ENCODE measurements around the gene LCE7A.

LCE7A gene

DNA sequence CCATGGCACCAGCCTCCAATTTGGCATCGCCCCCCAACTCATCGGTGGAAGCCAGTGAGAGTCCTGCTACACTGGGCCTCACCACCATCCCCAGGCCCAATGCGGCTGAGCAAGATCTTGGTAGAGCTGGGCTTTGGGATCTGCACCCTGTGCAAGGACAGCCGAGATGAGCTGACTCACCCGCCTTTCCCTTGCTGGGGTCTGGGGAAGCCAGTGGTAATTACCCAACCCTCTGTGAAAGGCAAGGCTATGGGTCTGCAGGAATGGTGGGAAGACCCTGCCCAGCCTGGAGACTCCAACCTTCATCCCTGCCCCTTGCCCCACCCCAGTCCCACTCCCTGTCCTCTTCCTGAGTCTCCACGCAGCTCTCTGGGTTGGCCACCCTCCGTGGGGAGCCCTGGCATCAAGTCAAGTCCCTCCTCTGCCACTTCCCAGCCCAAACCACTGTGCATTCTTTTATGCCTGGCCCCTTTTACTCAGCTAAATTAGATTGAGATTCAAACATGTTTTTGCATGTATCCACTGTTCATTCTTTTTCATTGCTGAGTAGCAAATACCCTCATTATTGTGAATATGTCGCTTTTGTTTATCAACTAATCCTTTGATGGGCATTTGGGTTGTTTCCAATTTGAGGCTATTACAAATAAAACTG, 27.1 kb downstream of the LCE7A start:
- WGBS (ENCODE audit: extremely low coverage, insufficient coverage, insufficient read length): no CpG with 5 or more reads among the region's 8 CpGs
- no peaks in the 10 kb centered on the region for H3K79me1 ChIP-seq (ENCODE audit: low read length)
- no peak overlapping the region for H2AK5ac ChIP-seq (ENCODE audit: low read length)
- no peak overlapping the region for H4K91ac ChIP-seq (ENCODE audit: low read depth, low read length)
- H3K14ac ChIP-seq (ENCODE audit: low read length): no peak overlapping the region
- no peak overlapping the region for H4K8ac ChIP-seq (ENCODE audit: low read depth, low read length)
- no peak overlapping the region for H3K18ac ChIP-seq (ENCODE audit: low read length)
- no peaks in the 10 kb centered on the region for H3K4me1 ChIP-seq (ENCODE audit: control insufficient read depth in 1 of 2, insufficient read depth in 2 of 2, low read length in 2 of 2)
- H3K23ac ChIP-seq (ENCODE audit: low read length): no peak overlapping the region
- H2AFZ ChIP-seq (ENCODE audit: insufficient read depth, low read length, poor library complexity): no peak overlapping the region
- H3K27ac ChIP-seq (ENCODE audit: low read depth, low read length): no peak overlapping the region
- no peak overlapping the region for H2BK12ac ChIP-seq (ENCODE audit: low read length)
- H3K9me3 ChIP-seq (ENCODE audit: insufficient read depth, low read depth, low read length): peaks cover 5% of the 10 kb centered on the region
- no peak overlapping the region for H3K4me2 ChIP-seq (ENCODE audit: low read length)
- H3K36me3 ChIP-seq (ENCODE audit: control insufficient read depth in 1 of 2, insufficient read depth in 2 of 2, low read length in 2 of 2): no peaks in the 10 kb centered on the region
- H2BK5ac ChIP-seq (ENCODE audit: low read depth, low read length, poor library complexity): no peak overlapping the region
- no peaks in the 10 kb centered on the region for H3K27me3 ChIP-seq (ENCODE audit: insufficient read depth, low read length)
- H2BK120ac ChIP-seq (ENCODE audit: insufficient read depth, low read length, poor library complexity): no peak overlapping the region
- no peak for DNase-seq
- H4K12ac ChIP-seq (ENCODE audit: low read depth, low read length): no peak overlapping the region
- no peak overlapping the region for H3K4me3 ChIP-seq (ENCODE audit: low read depth, low read length)
- H3K9ac ChIP-seq (ENCODE audit: low read length): no peak overlapping the region
- H3K79me2 ChIP-seq (ENCODE audit: control insufficient read depth, insufficient read depth, low read length, poor library complexity): no peaks in the 10 kb centered on the region
- no peak overlapping the region for H3K4ac ChIP-seq (ENCODE audit: low read depth, low read length)

- Histone ChIP-seq H3K27ac (ENCODE audit: low read depth, low read length) (no peak overlapping the region), H3K4me1 (ENCODE audit: control insufficient read depth in 1 of 2, insufficient read depth in 2 of 2, low read length in 2 of 2) (no peaks in the 10 kb centered on the region), H2BK120ac (ENCODE audit: insufficient read depth, low read length, poor library complexity) (no peak overlapping the region), H3K36me3 (ENCODE audit: control insufficient read depth in 1 of 2, insufficient read depth in 2 of 2, low read length in 2 of 2) (no peaks in the 10 kb centered on the region), H2BK12ac (ENCODE audit: low read length) (no peak overlapping the region), H3K14ac (ENCODE audit: low read length) (no peak overlapping the region), H3K4me3 (ENCODE audit: low read depth, low read length) (no peak overlapping the region), H3K9me3 (ENCODE audit: insufficient read depth, low read depth, low read length) (peaks cover 3% of the 10 kb centered on the region), H3K9ac (ENCODE audit: low read length) (no peak overlapping the region), H3K4me2 (ENCODE audit: low read length) (no peak overlapping the region), H2AK5ac (ENCODE audit: low read length) (no peak overlapping the region), H3K4ac (ENCODE audit: low read depth, low read length) (no peak overlapping the region), H3K79me2 (ENCODE audit: control insufficient read depth, insufficient read depth, low read length, poor library complexity) (no peaks in the 10 kb centered on the region), H2BK5ac (ENCODE audit: low read depth, low read length, poor library complexity) (no peak overlapping the region), H3K27me3 (ENCODE audit: insufficient read depth, low read length) (no peaks in the 10 kb centered on the region), H4K91ac (ENCODE audit: low read depth, low read length) (no peak overlapping the region), H3K18ac (ENCODE audit: low read length) (no peak overlapping the region), H4K8ac (ENCODE audit: low read depth, low read length) (no peak overlapping the region), H3K79me1 (ENCODE audit: low read length) (no peaks in the 10 kb centered on the region), H3K23ac (ENCODE audit: low read length) (no peak overlapping the region), H4K12ac (ENCODE audit: low read depth, low read length) (no peak overlapping the region), H2AFZ (ENCODE audit: insufficient read depth, low read length, poor library complexity) (no peak overlapping the region)
- DNase-seq: no peak
- WGBS (ENCODE audit: extremely low coverage, insufficient coverage, insufficient read length): no CpG with 5 or more reads among the region's 1 CpG
These were observed 28.3 kb downstream of the LCE7A start for GRCh38 chr1:152888126-152888525.

DNA sequence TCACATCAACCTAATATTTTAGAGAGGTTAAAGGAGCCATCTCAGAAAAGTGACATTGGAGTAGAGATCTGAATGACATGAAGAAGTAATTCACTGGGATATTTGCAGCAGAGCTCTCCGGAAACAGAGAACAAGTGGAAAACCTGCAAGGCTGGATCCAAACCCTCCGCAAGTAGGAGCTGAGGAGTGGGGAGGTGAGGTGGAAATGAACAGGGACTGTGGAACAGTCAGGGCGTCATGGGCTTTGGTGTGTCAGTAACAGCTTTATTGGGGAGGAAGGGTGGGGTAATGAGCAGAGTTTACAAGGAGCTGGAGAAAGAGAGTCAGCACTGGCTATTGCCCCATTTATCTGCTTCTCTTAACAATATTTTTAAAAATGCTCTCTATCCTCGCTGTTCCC, 39.2 kb downstream of the LCE7A start:
- Histone ChIP-seq H3K9ac (ENCODE audit: low read length) (no peak overlapping the region), H3K4me2 (ENCODE audit: low read length) (no peak overlapping the region), H2BK5ac (ENCODE audit: low read depth, low read length, poor library complexity) (no peak overlapping the region), H3K4ac (ENCODE audit: low read depth, low read length) (no peak overlapping the region), H3K27ac (ENCODE audit: low read depth, low read length) (no peak overlapping the region), H3K36me3 (ENCODE audit: control insufficient read depth in 1 of 2, insufficient read depth in 2 of 2, low read length in 2 of 2) (no peaks in the 10 kb centered on the region), H3K9me3 (ENCODE audit: insufficient read depth, low read depth, low read length) (peaks cover 3% of the 10 kb centered on the region), H3K23ac (ENCODE audit: low read length) (no peak overlapping the region), H4K12ac (ENCODE audit: low read depth, low read length) (no peak overlapping the region), H4K91ac (ENCODE audit: low read depth, low read length) (no peak overlapping the region), H3K14ac (ENCODE audit: low read length) (no peak overlapping the region), H2AFZ (ENCODE audit: insufficient read depth, low read length, poor library complexity) (no peak overlapping the region), H3K27me3 (ENCODE audit: insufficient read depth, low read length) (no peaks in the 10 kb centered on the region), H3K4me1 (ENCODE audit: control insufficient read depth in 1 of 2, insufficient read depth in 2 of 2, low read length in 2 of 2) (no peaks in the 10 kb centered on the region), H2BK120ac (ENCODE audit: insufficient read depth, low read length, poor library complexity) (no peak overlapping the region), H2AK5ac (ENCODE audit: low read length) (no peak overlapping the region), H3K4me3 (ENCODE audit: low read depth, low read length) (no peak overlapping the region), H3K79me2 (ENCODE audit: control insufficient read depth, insufficient read depth, low read length, poor library complexity) (no peaks in the 10 kb centered on the region), H3K18ac (ENCODE audit: low read length) (no peak overlapping the region), H4K8ac (ENCODE audit: low read depth, low read length) (no peak overlapping the region), H2BK12ac (ENCODE audit: low read length) (no peak overlapping the region), H3K79me1 (ENCODE audit: low read length) (no peaks in the 10 kb centered on the region)
- WGBS (ENCODE audit: extremely low coverage, insufficient coverage, insufficient read length): no CpG with 5 or more reads among the region's 4 CpGs
- DNase-seq: no peak

DNA sequence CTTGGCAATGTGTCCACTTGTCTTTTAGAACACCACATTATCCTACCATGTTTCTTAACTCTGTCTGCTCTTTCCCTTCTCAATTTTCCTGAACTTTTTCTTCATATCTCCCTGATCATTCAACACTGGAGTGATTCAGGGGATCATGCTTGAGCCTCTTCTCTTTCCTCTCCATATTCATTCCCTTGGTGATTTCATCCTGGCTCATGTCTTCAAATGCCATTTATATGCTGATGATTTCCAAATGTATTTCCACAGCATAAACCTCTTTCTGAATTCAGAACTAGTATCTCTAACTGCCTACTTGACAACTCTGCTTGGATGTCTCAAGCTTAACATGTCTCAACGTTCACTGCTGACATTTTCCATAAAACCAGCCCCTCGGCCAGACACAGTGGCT, 40.1 kb downstream of the LCE7A start:
- no peak overlapping the region for H2BK120ac ChIP-seq (ENCODE audit: insufficient read depth, low read length, poor library complexity)
- H3K4me2 ChIP-seq (ENCODE audit: low read length): no peak overlapping the region
- H3K79me2 ChIP-seq (ENCODE audit: control insufficient read depth, insufficient read depth, low read length, poor library complexity): no peaks in the 10 kb centered on the region
- H2AK5ac ChIP-seq (ENCODE audit: low read length): no peak overlapping the region
- H3K18ac ChIP-seq (ENCODE audit: low read length): no peak overlapping the region
- peaks cover 1% of the 10 kb centered on the region for H3K79me1 ChIP-seq (ENCODE audit: low read length)
- H4K91ac ChIP-seq (ENCODE audit: low read depth, low read length): no peak overlapping the region
- no peaks in the 10 kb centered on the region for H3K36me3 ChIP-seq (ENCODE audit: control insufficient read depth in 1 of 2, insufficient read depth in 2 of 2, low read length in 2 of 2)
- H3K4me3 ChIP-seq (ENCODE audit: low read depth, low read length): no peak overlapping the region
- no peak overlapping the region for H2BK5ac ChIP-seq (ENCODE audit: low read depth, low read length, poor library complexity)
- no peak overlapping the region for H3K23ac ChIP-seq (ENCODE audit: low read length)
- no peak overlapping the region for H4K8ac ChIP-seq (ENCODE audit: low read depth, low read length)
- H4K12ac ChIP-seq (ENCODE audit: low read depth, low read length): no peak overlapping the region
- H3K27ac ChIP-seq (ENCODE audit: low read depth, low read length): no peak overlapping the region
- no peak overlapping the region for H2BK12ac ChIP-seq (ENCODE audit: low read length)
- no peak for DNase-seq
- no peaks in the 10 kb centered on the region for H3K4me1 ChIP-seq (ENCODE audit: control insufficient read depth in 1 of 2, insufficient read depth in 2 of 2, low read length in 2 of 2)
- H3K14ac ChIP-seq (ENCODE audit: low read length): no peak overlapping the region
- H2AFZ ChIP-seq (ENCODE audit: insufficient read depth, low read length, poor library complexity): no peak overlapping the region
- H3K9me3 ChIP-seq (ENCODE audit: insufficient read depth, low read depth, low read length): peaks cover 4% of the 10 kb centered on the region
- H3K4ac ChIP-seq (ENCODE audit: low read depth, low read length): no peak overlapping the region
- no CpG with 5 or more reads among the region's 2 CpGs for WGBS (ENCODE audit: extremely low coverage, insufficient coverage, insufficient read length)
- no peaks in the 10 kb centered on the region for H3K27me3 ChIP-seq (ENCODE audit: insufficient read depth, low read length)
- H3K9ac ChIP-seq (ENCODE audit: low read length): no peak overlapping the region

All from trophoblast cell (in vitro differentiated cells and primary cell).